A549 (cell line): Measurements from ENCODE around the gene UBXN7. TPM values are rescaled to one million over a fixed set of nuclear protein-coding genes. Genes with fewer than 3 reads are reported as not detected.

ENCODE experiments used
- ATAC-seq, 2 experiments: fragments of 200-7000 bp in 1 of 2; fragments of >200 bp in 1 of 2; cut with Nextera tagmentation in 1 of 2; cut with Tn5 transposase in 1 of 2; 3 replicates each; pipeline versions ENCODE4 v1.8.0 to v1.9.1; 2018 to 2020; ENCODE audit warnings: mild to moderate bottlenecking in 1 of 2, moderate library complexity in 1 of 2
- CTCF ChIA-PET: fragments of 300-600 bp; sonication (Branson Sonifier 250); formaldehyde crosslinking; extraction: SDS; loops from one replicate; lab custom pipeline; 2021; ENCODE audit warnings: antibody characterized with exemption, inconsistent platforms; lab: Yijun Ruan, JAX
- POLR2A ChIA-PET: fragments of 350-600 bp; formaldehyde crosslinking; extraction: SDS; loops from one replicate; lab custom pipeline; 2021; ENCODE audit warnings: antibody characterized with exemption, inconsistent platforms; lab: Yijun Ruan, JAX
- DNase-seq, 2 experiments: peaks; one replicate each; pipeline versions ENCODE4 v3.0.0 to v3.0.0-alpha.2; 2011 to 2016; ENCODE audit warnings: low read depth in 1 of 2, low spot score in 1 of 2
- FAIRE-seq: peaks from 2 replicates; lab custom pipeline; 2011; peaks lifted over from hg19 to GRCh38; lab: Jason Lieb, UNC
- H3K27ac ChIP-seq, 2 experiments: fragments of >200 bp; sonication (Bioruptor Twin); formaldehyde crosslinking; 3 replicates each; pipeline ENCODE4 v1.5.1; 2016 to 2017
- H3K4me1 ChIP-seq: fragments of >200 bp; sonication (Bioruptor Twin); formaldehyde crosslinking; 3 replicates; pipeline ENCODE4 v1.6.1; 2016
- H3K4me2 ChIP-seq: fragments of >200 bp; sonication (Bioruptor Twin); formaldehyde crosslinking; 3 replicates; pipeline ENCODE4 v1.6.1; 2016
- H3K4me3 ChIP-seq: fragments of >200 bp; sonication (Bioruptor Twin); formaldehyde crosslinking; 3 replicates; pipeline ENCODE4 v1.5.1; 2016
- H3K9me3 ChIP-seq: fragments of >200 bp; sonication (Bioruptor Twin); formaldehyde crosslinking; 3 replicates; pipeline ENCODE4 v1.6.1; 2016
- CBX2 ChIP-seq: fragments of 200-600 bp; sonication (generic); IDR thresholded peaks from 2 replicates; pipeline ENCODE4 v1.6.1; 2016; ENCODE audit warnings: low read depth, mild to moderate bottlenecking, borderline replicate concordance
- CBX8 ChIP-seq: fragments of 200-600 bp; sonication (generic); IDR thresholded peaks from 2 replicates; pipeline ENCODE4 v1.6.1; 2016
- EHMT2 ChIP-seq: fragments of 200-600 bp; sonication (generic); IDR thresholded peaks from 2 replicates; pipeline ENCODE4 v1.6.1; 2016; ENCODE audit warnings: antibody characterized with exemption, low read depth, mild to moderate bottlenecking, moderate library complexity
- ELK1 ChIP-seq: fragments of 150-350 bp; IDR thresholded peaks from 2 replicates; pipeline ENCODE4 v1.6.1; 2014; ENCODE audit warnings: low read depth, mild to moderate bottlenecking, low read length
- FOSL2 ChIP-seq, 2 experiments: fragments of 450-650 bp in 1 of 2; fragments of >200 bp in 1 of 2; sonication (Bioruptor Twin) in 1 of 2; formaldehyde crosslinking; IDR thresholded peaks; 2 replicates each; pipeline versions ENCODE4 v1.5.0 to v1.6.1; 2016 to 2020; ENCODE audit warnings: mild to moderate bottlenecking in 1 of 2, moderate library complexity in 1 of 2
- FOXS1 ChIP-seq: fragments of 250-450 bp; sonication (Bioruptor Pico); IDR thresholded peaks from 2 replicates; pipeline ENCODE4 v1.5.0; 2020; ENCODE audit warnings: mild to moderate bottlenecking, moderate library complexity
- GATA3 ChIP-seq: IDR thresholded peaks from 2 replicates; pipeline ENCODE4 v1.6.1; 2012; ENCODE audit warnings: borderline replicate concordance
- HDAC2 ChIP-seq: fragments of 200-600 bp; sonication (generic); IDR thresholded peaks from 2 replicates; pipeline ENCODE4 v1.6.1; 2016
- HES2 ChIP-seq: fragments of >200 bp; sonication (Bioruptor Twin); formaldehyde crosslinking; IDR thresholded peaks from 2 replicates; pipeline ENCODE4 v1.6.1; 2016
- HOXA7 ChIP-seq: fragments of 250-450 bp; sonication (Bioruptor Pico); IDR thresholded peaks from 2 replicates; pipeline ENCODE4 v1.5.0; 2020; ENCODE audit warnings: mild to moderate bottlenecking, moderate library complexity
- MAZ ChIP-seq: fragments of 150-350 bp; IDR thresholded peaks from 2 replicates; pipeline ENCODE4 v1.6.1; 2014; ENCODE audit warnings: antibody characterized with exemption, low read depth, low read length, borderline replicate concordance
- MYC ChIP-seq: IDR thresholded peaks from 2 replicates; pipeline ENCODE4 v1.6.1; 2012; ENCODE audit warnings: mild to moderate bottlenecking, inconsistent platforms, low read length, improper control_type of control experiment, borderline replicate concordance
- NR3C1 ChIP-seq: fragments of >200 bp; sonication (Bioruptor Twin); formaldehyde crosslinking; IDR thresholded peaks from 3 replicates; pipeline ENCODE4 v1.6.1; 2017
- PHF8 ChIP-seq: fragments of 200-600 bp; sonication (generic); IDR thresholded peaks from 2 replicates; pipeline ENCODE4 v1.6.1; 2016; ENCODE audit warnings: low read depth, mild to moderate bottlenecking, antibody characterized with exemption, moderate library complexity, borderline replicate concordance
- POLR2A ChIP-seq: IDR thresholded peaks from 2 replicates; pipeline ENCODE4 v1.6.1; 2012; ENCODE audit warnings: mild to moderate bottlenecking, low read length
- POLR2AphosphoS2 ChIP-seq: conservative IDR thresholded peaks from 2 replicates; pipeline ENCODE4 v1.6.1; 2012; ENCODE audit warnings: low read length, improper control_type of control experiment, inconsistent platforms
- SREBF2 ChIP-seq: fragments of 450-650 bp; IDR thresholded peaks from 2 replicates; pipeline ENCODE4 v1.6.1; 2014; ENCODE audit warnings: mild to moderate bottlenecking, moderate library complexity
- TP53 ChIP-seq: fragments of 250-450 bp; sonication (Bioruptor Pico); IDR thresholded peaks from 2 replicates; pipeline ENCODE4 v1.5.0; 2021; ENCODE audit warnings: mild to moderate bottlenecking, moderate library complexity
- USF2 ChIP-seq: fragments of 450-650 bp; IDR thresholded peaks from 2 replicates; pipeline ENCODE4 v1.6.1; 2014; ENCODE audit warnings: antibody characterized with exemption
- ZFP36 ChIP-seq: fragments of 450-650 bp; IDR thresholded peaks from 2 replicates; pipeline ENCODE4 v1.6.1; 2014; ENCODE audit warnings: borderline replicate concordance; ENCODE audit not compliant: partially characterized antibody
- ZNF302 ChIP-seq: fragments of 250-450 bp; sonication (Bioruptor Pico); IDR thresholded peaks from 2 replicates; pipeline ENCODE4 v1.9.0; 2021; ENCODE audit warnings: inconsistent platforms, mild to moderate bottlenecking, moderate library complexity
- WGBS: methylation state at CpG from one replicate; pipeline ENCODE4 v1.1.6; 2017; ENCODE audit errors: missing lambda C conversion rate; 5-methylcytosine and 5-hydroxymethylcytosine counted together
- polyA plus RNA-seq, 4 experiments: library from polyadenylated mRNA; depleted of rRNA in 3 of 4; stranded (reverse); fragments of >200 nt; fragmentation: RNase III in 1 of 4; extraction: RNeasy Plus Mini Kit Qiagen cat#74134 plus additional on column Dnase treatment in 1 of 4; gene quantifications; 2 replicates in 3 of 4; 3 replicates in 1 of 4; pipeline ENCODE4 v1.2.3, GENCODE V29; 2011 to 2017
- TF ChIP-seq, protein P1 (sequence below): fragments of 200-600 bp; sonication (generic); IDR thresholded peaks from 2 replicates; pipeline ENCODE4 v1.6.1; 2016; ENCODE audit warnings: antibody characterized with exemption, mild to moderate bottlenecking, moderate library complexity

UBXN7 gene
- polyA plus RNA-seq, 2 of the 4 experiments (the other 2 are of a cell fraction): 7.9 to 14.5 TPM

GRCh38 chr3:196334982-196335381 is 97.2 kb downstream of the UBXN7 start:
- Histone ChIP-seq H3K4me3 (no peak overlapping the region), H3K27ac (peak overlapping the region in 1 of 2 experiments; percentile 49; a peak in 1 of 6 replicates), H3K4me1 (peaks cover 37% of the 10 kb centered on the region), H3K9me3 (no peaks in the 10 kb centered on the region), H3K4me2 (no peak overlapping the region)
- no peak for DNase-seq
- no peak for ATAC-seq
- CTCF ChIA-PET: no interaction called here
- no peak for FAIRE-seq
- no CpG with 5 or more reads among the region's 1 CpG for WGBS
- POLR2A ChIA-PET: no interaction called here
- TF ChIP-seq TP53 (CRISPR knock-in tag): no peak
- TF ChIP-seq CBX2: no peak
- TF ChIP-seq SREBF2: no peak
- no peak for TF ChIP-seq FOSL2 (IDR thresholded peaks at IDR 0.05)
- no peak for TF ChIP-seq FOSL2 (CRISPR knock-in tag; IDR thresholded peaks at IDR 0.05)
- no peak for TF ChIP-seq ELK1

DNA sequence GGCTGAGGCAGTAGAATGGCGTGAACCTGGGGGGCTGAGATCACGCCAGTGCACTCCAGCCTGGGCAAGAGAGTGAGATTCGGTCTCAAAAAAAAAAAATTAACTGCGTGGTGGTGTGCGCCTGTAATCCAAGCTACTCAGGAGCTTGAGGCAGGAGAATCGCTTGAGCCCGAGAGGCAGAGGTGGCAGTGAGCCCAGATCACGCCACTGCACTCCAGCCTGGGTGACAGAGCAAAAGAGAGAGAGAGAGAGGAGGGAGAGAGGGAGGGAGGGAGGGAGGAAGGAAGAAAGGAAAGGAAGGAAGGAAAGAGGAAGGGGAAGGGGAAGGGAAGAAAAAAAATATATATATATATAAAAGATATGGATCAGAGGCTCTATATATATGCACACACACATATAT is 100.1 kb downstream of the UBXN7 start:
- no peak for FAIRE-seq
- WGBS: 92% methylated on average over 8 of the region's 8 CpGs
- ChIA-PET POLR2A (no interaction called here), CTCF (no interaction called here)
- Histone ChIP-seq H3K4me2 (no peak overlapping the region), H3K4me1 (peaks cover 11% of the 10 kb centered on the region), H3K27ac (no peak overlapping the region), H3K4me3 (no peak overlapping the region), H3K9me3 (no peaks in the 10 kb centered on the region)
- ATAC-seq: no peak
- no peak for DNase-seq
- TF ChIP-seq HOXA7 (CRISPR knock-in tag): no peak
- no peak for TF ChIP-seq USF2

DNA sequence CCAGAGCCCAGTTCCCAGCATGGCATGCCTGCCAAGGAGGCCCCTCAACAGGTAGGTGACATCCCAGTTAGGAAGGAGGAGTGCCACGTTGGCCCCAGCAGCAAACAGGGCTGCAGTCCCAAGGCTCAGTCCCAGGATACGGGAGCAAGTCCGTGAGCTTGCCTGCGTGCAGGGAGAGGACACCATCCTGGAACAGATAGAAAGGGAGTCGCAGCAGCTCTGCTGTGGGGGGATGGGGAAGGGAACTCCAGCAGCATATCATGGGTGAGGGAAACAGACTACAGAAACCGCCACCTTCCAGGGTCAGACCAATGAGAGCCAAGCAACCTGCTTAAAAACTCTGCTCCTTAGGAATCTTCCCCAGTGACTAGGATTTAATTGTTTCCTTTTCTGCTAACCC is 104.8 kb downstream of the UBXN7 start:
- POLR2A ChIA-PET: no interaction called here
- TF ChIP-seq POLR2A (no peak), PHF8 (no peak), GATA3 (no peak), HES2 (no peak), MAZ (no peak), HOXA7 (CRISPR knock-in tag) (no peak), POLR2AphosphoS2 (no peak), ZNF302 (CRISPR knock-in tag) (no peak), HDAC2 (no peak), TP53 (CRISPR knock-in tag) (no peak), CBX8 (no peak), EHMT2 (no peak), MYC (no peak), ZFP36 (no peak), FOXS1 (CRISPR knock-in tag) (no peak), NR3C1 (no peak)
- TF ChIP-seq, protein P1, sequence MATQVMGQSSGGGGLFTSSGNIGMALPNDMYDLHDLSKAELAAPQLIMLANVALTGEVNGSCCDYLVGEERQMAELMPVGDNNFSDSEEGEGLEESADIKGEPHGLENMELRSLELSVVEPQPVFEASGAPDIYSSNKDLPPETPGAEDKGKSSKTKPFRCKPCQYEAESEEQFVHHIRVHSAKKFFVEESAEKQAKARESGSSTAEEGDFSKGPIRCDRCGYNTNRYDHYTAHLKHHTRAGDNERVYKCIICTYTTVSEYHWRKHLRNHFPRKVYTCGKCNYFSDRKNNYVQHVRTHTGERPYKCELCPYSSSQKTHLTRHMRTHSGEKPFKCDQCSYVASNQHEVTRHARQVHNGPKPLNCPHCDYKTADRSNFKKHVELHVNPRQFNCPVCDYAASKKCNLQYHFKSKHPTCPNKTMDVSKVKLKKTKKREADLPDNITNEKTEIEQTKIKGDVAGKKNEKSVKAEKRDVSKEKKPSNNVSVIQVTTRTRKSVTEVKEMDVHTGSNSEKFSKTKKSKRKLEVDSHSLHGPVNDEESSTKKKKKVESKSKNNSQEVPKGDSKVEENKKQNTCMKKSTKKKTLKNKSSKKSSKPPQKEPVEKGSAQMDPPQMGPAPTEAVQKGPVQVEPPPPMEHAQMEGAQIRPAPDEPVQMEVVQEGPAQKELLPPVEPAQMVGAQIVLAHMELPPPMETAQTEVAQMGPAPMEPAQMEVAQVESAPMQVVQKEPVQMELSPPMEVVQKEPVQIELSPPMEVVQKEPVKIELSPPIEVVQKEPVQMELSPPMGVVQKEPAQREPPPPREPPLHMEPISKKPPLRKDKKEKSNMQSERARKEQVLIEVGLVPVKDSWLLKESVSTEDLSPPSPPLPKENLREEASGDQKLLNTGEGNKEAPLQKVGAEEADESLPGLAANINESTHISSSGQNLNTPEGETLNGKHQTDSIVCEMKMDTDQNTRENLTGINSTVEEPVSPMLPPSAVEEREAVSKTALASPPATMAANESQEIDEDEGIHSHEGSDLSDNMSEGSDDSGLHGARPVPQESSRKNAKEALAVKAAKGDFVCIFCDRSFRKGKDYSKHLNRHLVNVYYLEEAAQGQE: no peak
- FAIRE-seq (no peak), DNase-seq (no peak), ATAC-seq (no peak; a peak in 2 of 6 replicates)
- CTCF ChIA-PET: interaction anchor here (1.3 kb wide), 1 partner anchor 10 kb away, joined by 4 read pairs; the partner anchor contains the start of gene TM4SF19
- no peaks in the 10 kb centered on the region for H3K9me3 ChIP-seq
- 96% methylated on average over 5 of the region's 6 CpGs for WGBS
- no peaks in the 10 kb centered on the region for H3K4me1 ChIP-seq
- no peak overlapping the region for H3K4me3 ChIP-seq
- no peak overlapping the region for H3K4me2 ChIP-seq
- no peak overlapping the region for H3K27ac ChIP-seq
